Esophagus muscularis mucosa (tissue), 3 donors: Measurements from ENCODE around the gene PIGU.

Experiments used
- CTCF ChIP-seq, 3 experiments: fragments of 200-600 bp in 2 of 3; fragments of 450-650 bp in 1 of 3; sonication (generic) in 2 of 3; IDR thresholded peaks; one replicate each; pipeline ENCODE4 v1.5.1; 2017 to 2019; ENCODE audit warnings: antibody characterized with exemption in 3 of 3, mild to moderate bottlenecking in 2 of 3, moderate library complexity in 1 of 3
- POLR2A ChIP-seq: fragments of 450-650 bp; IDR thresholded peaks from one replicate; pipeline ENCODE4 v1.6.1; 2017; ENCODE audit warnings: antibody characterized with exemption, moderate library complexity, mild to moderate bottlenecking, low read depth
- POLR2AphosphoS5 ChIP-seq, 2 donors: sonication (generic); formaldehyde crosslinking; IDR thresholded peaks; one replicate each; pipeline ENCODE4 v1.6.1; 2017; ENCODE audit warnings: antibody characterized with exemption in 2 of 2

- TF ChIP-seq POLR2A, result no peak
- TF ChIP-seq POLR2AphosphoS5 (IDR thresholded peaks at IDR 0.05), result no peak
- no peak for TF ChIP-seq CTCF (IDR thresholded peaks at IDR 0.05)
Measured at GRCh38 chr20:34586488-34587163, 90.3 kb downstream of the PIGU start.
